CD1c-positive myeloid dendritic cell (primary cell): ENCODE measurements around the gene DAD1.
A peak's percentile ranks its signal among the peaks of the same experiment; 100 is the strongest.
"Not testable (repeated sequence)": the region's sequence is repeated elsewhere in the genome, so short reads cannot be mapped to it uniquely, and the experiment has no call there.

Experiments used
- DNase-seq: peaks from one replicate; pipeline ENCODE4 v3.0.0-alpha.2; 2016; ENCODE audit errors: extremely low spot score

DAD1 gene

GRCh38 chr14:22567437-22567836 is 21.6 kb downstream of the DAD1 start:
- DNase-seq, result no peak

DNA sequence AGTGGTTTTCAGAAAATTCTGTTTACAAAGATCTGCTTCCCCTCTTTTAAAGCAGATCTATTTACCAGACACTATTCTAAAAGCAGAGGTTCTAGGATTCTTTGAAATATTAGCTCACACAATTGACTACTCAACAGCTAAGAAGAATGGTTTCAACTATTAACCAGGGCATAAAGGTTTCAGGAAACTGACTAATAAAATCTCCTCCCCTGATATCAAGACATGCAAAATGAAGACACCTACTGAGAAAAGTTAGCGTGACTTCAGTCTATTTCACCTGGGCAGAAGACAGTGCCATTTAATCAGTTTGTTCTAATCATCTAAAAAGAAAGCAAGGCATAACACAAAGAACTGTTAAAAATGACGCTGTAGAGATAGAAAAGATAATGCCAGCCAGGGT is 22.2 kb downstream of the DAD1 start:
- no peak for DNase-seq

DNA sequence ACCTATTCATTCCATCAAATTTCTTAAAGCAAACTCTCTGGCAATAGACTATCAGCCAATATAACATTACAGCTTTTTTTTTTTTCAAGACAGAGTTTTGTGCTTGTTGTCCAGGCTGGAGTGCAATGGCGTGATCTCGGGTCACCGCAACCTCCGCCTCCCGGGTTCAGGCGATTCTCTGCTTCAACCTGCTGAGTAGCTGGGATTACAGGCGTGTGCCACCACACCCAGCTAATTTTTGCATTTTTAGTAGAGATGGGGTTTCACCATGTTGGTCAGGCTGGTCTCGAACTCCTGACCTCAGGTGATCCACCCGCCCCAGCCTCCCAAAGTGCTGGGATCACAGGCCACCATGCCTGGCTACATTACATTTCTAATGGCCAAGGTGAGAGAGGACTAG is 22.8 kb downstream of the DAD1 start:
- DNase-seq, result not testable (repeated sequence)

DNA sequence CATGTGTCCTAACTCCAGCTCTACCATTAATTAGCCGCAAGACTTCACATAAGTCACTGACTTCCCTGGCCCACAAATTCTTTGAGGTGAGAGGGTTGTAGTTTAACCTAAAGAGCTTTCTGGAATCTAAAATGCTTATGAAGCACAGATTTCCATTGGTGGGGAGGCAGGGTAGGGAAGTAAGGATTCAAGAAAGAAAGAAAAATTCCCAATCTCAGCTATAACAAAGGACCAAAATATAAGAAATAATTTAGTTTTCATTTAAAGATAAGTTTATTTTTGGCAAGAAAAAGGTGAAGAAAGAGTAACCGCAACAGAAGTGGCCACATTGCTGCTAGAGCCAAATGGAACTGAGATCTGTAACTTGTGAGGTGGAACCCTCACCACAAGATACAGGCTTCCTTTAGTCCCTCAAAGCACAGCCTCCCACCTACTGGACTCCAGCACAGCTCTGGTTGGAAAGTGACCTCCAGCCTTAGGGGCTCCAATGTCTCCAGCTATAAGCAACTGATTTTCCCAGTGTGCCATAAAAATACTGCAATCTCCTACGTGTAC is 23.6 kb downstream of the DAD1 start:
- DNase-seq, result no peak

DNA sequence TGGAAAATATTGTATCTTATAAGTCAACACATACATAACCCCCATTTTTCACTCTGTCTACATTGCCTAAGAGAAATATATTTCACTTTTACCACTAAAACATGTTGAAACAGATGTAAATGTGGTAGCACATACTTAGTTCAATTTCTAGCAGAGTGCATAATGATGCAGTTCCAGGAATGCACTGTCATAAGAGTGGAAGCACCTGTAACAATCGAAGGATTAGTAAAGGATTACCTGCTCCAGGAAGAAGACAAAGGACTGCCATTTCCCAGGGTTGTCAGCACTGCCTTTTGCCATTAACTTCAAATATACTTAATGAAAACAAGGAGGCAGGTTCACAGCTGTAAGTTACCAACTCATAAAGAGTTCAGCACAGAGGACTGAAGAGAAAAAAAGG is 24.6 kb downstream of the DAD1 start:
- DNase-seq, result no peak

- no peak for DNase-seq
These were observed 25.0 kb downstream of the DAD1 start for GRCh38 chr14:22563987-22564386.

DNA sequence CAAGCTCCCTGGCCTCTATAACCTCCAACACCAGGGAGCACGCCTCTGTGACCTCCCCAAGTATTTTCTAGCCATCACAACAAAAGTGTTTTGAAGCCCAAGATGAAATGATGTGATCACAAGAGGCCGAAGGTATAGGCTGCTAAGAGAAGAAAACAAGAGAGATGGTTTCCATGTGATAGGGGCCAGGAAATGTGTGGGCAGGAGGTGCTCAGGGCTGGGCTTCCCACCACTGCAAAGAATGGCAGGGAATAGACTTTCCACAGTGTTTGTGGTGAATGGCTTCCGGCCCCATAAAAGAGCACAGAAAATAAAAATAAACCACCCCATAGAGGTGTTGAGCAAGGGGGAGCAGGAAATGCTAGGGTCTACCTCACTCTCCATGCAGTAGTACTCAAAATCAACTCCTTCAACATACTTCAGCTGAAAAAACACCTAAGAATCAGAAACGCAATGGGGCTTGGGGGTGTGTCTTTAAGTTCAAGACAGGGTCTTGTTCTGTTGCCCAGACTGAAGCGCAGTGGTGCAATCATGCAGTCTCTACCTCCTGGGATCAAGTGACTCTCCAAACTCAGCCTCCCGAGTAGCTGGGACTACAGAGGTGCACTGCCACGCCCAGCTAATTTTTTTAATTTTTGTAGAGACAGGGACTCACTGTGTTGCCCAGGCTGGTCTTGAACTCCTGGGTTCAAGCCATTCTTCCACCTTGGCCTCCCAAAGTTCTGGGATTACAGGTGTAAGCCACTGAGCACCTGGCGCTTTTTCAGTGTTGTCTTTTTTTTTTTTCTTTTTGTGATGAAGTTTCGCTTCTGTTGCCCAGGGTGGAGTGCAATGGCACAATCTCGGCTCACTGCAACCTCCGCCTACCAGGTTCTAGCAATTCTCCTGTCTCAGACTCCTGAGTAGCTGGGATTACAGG is 27.1 kb downstream of the DAD1 start:
- DNase-seq, result peak; percentile 58

GRCh38 chr14:22561366-22561660 is 27.7 kb downstream of the DAD1 start:
- DNase-seq, result no peak

- DNase-seq, result no peak
These were observed 28.2 kb downstream of the DAD1 start for GRCh38 chr14:22560662-22561365.

DNA sequence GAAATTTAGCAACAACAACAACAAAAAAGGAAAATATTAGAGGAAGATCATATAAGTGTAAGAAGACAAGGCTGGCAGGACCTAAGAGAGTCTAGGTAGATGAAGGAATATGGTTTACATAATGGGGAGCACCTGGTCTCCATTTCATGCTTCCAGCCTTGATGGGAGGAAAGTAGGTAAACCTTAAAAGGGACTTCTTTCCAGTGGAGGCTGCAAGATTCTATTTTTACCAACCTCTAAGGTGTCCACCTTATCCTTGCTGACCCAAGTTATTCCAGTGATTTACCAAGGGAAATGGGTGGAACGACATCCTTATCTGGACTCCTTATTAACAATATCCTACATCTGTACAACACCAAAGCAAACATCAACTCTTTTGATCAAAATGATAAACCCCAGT is 30.0 kb downstream of the DAD1 start:
- DNase-seq, result no peak

DNA sequence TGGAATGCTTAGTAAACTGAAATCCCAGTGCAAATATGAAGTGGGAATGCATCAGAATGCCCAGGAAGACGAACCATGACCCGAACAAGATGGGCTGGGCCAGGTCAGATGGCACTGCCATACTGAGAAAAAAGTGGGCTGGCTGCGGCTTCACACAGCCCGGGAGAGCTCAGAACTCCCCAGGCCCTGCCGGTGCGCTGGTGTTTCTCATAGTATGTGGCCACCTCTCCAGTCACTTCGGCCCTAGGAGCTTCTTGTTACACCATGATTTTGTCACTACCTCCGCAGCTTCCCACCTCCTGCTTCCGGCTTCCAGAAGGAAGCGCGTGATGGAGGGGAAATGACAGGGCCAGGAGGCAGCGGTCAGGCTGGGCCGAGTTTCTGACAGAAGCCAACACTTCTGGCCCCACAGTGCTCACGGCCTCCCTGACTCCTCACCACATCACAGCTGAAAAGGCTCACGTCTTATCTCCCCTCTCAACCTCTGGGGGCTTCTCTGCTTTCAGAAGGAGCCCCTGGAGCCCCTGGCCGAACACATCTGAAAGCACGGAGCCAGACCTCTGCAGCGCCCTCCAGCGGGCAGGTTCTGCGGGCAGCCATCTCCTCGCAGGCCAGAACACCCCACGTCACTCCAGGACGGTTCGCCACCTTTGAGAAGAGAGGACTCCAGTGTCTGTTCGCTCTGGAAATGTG is 30.7 kb downstream of the DAD1 start:
- DNase-seq, result no peak

GRCh38 chr14:22557846-22558220 is 31.2 kb downstream of the DAD1 start:
- DNase-seq, result no peak

DNA sequence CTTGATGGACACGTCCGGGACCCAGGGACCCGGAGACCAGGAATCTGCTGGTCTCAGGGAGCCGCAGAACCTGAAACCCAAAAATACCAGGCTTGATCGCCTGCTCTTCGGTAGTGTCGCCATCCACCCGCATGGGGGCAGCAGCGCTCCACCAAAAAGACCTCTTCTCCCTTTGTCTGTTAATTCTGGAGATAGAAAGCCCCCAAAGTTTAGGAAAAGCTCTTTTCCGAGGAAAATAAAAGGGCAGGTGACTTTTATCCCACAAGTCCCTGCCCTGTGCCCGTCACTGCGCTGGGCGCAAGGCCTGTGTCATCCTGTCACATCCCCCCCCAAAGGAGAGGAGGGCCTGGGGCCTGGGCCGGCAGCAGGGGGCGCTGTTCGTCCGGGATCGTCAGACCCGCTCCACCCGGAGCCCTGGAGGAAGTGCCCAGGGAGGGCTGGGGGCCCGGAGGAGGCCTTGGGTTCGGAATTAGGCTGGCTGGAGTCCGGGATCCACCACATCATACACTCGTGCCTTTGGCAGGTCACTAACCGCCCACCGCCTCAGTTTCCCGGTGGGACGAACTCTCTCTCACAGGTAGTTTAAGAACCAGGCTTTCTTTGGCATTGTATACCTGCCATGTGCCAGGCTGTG is 31.9 kb downstream of the DAD1 start:
- DNase-seq, result peak; percentile 88

DNA sequence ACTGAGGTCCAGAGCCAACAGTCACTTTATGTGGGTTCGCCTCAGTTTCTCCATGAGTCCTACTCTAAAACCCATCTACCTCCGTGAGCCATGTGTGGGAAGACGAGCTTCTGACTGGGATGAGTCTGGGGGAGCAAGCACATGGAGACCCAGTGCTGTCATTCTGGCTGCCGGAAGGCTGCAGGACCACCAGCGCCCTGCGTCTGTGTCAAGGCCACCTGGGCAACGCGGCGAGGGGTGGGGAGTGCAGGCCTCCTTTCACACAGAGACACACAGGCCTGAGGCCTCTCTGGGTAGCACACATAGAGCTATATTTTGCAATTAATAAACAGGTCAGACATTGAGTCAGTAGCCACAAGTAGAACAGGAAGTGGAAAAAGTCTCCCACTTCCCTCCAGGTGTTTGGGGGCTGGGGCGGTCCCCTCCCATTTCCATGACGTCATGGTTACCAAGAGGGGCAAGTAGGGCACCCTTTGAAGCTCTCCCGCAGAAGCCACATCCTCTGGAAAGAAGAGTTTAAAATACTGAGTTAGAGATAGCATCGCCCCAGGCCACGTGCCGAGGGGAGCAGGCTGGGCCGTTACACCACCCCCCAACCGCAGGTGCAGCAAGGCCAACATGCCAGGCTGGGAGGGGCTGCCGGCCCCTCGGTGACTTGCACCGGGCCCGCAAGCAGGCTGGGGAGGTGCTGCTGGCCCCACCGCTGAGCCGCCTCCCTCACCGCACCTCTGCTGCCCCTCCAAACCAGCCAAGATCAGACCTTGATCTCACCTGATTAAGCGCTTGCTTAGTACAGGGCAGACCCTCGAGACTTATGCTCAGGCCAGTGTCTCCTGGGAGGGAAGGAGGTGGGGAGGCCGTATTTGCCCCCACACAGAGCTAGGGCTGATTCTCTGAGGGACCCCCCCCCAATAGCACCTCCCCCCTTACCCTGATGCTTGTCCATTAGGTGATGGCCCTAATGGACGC is 32.7 kb downstream of the DAD1 start:
- DNase-seq, result peak; percentile 89

GRCh38 chr14:22555384-22556011 is 33.5 kb downstream of the DAD1 start:
- DNase-seq, result no peak

- no peak for DNase-seq
These were observed 34.3 kb downstream of the DAD1 start for GRCh38 chr14:22554498-22555383.

DNA sequence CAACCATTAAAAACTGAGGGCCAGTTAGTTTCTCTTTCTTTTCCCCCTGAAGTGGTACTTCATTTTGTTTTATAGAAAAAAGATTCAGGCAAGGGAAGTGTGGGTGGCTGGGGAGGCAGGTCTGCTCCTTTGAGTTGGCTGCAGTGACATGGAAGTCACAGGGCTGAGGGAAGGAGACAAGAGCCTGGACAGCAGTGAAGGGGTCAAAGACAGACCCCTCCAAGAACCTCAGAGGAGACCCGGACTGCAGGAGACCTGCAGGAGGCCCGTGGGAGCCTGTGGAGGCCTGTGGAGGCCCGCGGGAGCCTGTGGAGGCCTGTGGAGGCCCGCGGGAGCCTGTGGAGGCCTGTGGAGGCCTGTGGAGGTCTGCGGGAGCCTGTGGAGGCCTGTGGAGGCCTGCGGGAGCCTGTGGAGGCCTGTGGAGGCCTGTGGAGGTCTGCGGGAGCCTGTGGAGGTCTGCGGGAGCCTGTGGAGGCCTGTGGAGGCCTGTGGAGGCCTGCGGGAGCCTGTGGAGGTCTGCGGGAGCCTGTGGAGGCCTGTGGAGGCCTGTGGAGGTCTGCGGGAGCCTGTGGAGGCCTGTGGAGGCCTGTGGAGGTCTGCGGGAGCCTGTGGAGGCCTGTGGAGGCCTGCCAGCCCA is 35.0 kb downstream of the DAD1 start:
- DNase-seq, result not testable (repeated sequence)

DNA sequence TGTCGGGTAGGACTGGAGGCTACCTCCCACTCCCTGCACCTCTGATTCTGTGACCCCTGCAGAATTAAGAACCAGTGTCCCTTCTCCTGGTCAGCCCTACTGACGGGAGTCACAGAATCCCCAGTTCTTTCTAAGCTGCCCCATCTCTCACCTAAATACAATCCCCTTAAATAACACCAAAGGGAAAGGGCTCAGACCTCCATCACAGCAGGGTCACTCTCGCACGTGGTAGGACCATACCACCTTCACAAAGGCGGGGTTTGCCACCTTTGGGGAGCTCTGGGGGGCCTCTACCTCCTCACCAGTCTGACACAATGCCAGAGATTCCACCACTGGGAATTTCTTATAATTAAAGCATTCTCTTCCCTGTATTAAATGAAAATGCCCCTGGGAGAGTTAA is 35.6 kb downstream of the DAD1 start:
- DNase-seq, result no peak

DNA sequence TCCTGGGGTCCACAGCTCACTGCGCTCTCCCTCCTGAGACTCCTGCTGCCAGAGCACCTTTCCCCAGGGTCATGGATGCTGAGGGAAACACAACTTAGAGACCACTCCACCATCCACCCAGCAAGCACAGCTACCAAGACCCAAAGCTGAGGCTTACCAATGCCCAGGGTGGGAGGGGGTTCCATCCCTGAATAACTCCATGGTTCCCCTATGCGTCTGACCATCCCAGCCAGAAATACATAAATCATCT is 36.3 kb downstream of the DAD1 start:
- no peak for DNase-seq
